ENCODE measurements around the gene QPCT.
"Not testable (repeated sequence)": the region's sequence is repeated elsewhere in the genome, so short reads cannot be mapped to it uniquely, and the experiment has no call there.

The QPCT gene

DNA sequence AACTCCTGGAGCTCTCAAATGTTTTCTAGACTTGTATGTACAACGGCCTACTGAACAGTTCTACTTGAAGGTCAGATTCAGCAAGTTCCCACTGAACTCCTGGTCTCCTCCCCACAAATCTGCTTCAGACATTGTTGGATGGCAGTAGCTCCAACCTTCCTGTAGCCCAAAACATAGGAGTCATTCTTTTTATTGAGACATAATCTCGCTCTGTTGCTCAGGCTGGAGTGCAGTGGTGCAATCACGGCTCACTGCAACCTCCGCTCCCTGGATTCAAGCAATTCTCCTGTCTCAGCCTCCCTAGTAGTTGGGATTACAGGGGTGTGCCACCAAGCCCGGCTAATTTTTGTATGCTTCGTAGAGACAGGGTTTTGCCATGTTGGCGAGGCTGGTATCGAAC lies 47.3 kb downstream of the QPCT start:
- no peak for DNase-seq (ENCODE audit: low read depth)

DNA sequence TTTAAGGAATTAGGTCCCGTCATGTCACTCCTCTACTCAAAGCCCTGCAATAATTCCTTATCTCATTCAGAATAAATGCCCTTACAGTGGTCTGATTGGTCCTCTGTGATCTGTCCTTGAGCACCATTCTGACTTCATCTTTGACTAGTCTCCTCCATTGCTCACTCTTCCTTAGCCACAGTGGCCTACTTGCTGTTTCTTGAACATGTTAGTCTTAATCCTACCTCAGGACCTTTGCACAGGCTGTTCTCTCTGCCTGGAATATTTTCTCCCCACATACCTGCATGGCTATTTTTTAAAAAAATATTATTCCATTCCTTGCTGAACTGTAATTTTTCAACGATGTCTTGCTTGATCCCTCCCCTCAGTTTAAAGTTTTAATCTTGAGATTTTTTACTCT lies 48.0 kb downstream of the QPCT start:
- DNase-seq (ENCODE audit: low read depth), result no peak

GRCh38 chr2:37394263-37394662 lies 49.8 kb downstream of the QPCT start:
- DNase-seq (ENCODE audit: low read depth), result no peak

DNA sequence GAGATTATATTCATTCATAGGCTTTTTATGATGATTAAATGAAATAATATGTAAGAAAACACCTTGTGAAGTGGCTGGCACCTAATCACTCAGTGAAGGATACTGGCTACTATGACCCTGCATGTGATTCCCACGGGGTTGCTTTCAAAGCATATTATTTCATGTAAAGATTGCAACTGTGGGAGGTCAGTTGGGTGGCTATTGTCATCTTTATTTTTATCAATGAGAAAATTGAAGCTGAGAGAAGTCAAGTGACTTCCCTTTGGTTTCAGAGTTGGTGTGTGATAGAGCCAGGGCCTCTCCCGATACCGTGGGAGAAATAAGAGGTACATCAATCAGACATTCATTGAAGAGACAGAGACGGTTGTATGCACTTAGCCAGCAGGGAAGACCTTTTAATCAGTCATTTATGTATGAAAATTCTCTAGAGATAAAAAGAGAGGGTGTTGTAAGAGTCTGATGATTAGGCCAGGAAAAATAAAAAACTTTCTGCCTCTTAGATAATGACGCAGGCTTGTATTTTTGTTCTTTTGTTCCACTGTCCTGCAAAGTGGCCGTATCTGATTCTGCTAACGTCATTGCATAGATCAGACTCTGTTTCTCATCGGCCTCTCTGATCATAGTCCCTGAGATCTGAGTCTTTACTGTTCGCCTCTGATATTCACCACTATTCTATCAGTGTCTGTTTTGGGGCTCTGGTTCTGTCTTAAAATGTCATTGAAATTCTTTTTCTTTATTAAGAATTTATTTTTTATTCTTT lies 50.5 kb downstream of the QPCT start:
- DNase-seq (ENCODE audit: low read depth), result no peak

GRCh38 chr2:37396890-37397565 lies 52.6 kb downstream of the QPCT start:
- DNase-seq (ENCODE audit: low read depth), result no peak

DNA sequence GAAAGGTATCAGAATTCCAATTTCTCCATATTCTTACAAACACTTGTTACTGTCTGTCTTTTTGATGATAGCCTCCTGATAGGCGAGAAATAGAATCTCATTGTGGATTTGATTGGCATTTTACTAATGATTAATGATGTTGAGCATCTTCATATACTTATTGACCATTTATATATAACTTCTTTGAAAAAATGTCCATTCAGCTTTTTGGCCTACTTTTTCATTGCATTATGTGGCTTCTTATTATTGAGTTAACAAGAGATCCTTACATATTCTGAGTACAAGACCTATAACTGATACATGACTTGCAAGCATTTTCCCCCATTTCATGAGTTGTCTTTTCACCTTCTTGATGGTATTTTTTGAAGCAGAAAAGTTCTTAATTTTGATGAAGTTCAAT lies 54.6 kb downstream of the QPCT start:
- DNase-seq (ENCODE audit: low read depth), result no peak

DNA sequence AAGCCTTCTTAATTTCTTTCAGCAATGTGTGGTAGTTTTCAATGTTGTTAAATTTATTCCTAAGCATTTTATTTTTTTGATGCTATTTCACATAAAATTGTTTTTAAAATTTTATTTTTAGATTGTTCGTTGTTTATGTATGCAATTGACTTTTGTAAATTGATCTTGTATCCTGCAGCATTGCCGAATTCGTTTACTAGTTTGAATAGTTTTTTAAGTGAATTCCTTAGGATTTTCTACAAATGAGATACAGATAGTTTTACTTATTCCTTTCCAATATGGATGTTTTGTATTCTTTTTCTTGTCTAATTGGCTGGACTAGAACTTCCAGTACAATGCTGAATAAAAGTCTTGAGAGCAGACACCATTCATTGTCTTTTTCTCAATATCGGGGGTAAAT lies 55.6 kb downstream of the QPCT start:
- no peak for DNase-seq (ENCODE audit: low read depth)

- DNase-seq (ENCODE audit: low read depth), result no peak
These were observed 58.2 kb downstream of the QPCT start for GRCh38 chr2:37402636-37403035.

DNA sequence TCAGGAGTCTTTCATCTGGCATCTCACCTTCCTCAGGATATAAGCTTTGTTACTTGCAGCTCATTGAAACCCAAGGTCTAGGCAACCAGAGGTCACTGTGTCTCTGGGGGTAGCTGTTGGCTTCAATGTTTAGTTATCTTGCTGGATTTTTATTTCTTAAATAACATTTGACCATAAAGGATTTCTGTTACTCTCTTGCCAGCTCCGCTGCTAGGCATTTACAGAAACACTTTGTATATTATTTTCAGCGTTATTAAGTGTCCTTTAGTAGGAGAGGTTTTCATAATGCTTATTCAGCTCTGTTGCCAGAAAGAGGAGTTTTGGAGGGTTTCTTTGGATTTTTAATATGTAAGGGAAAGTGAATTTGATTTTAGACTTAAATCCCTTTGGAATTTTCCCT lies 61.4 kb downstream of the QPCT start:
- no peak for DNase-seq (ENCODE audit: low read depth)

GRCh38 chr2:37412231-37412630 lies 67.8 kb downstream of the QPCT start:
- DNase-seq (ENCODE audit: low read depth), result no peak

DNA sequence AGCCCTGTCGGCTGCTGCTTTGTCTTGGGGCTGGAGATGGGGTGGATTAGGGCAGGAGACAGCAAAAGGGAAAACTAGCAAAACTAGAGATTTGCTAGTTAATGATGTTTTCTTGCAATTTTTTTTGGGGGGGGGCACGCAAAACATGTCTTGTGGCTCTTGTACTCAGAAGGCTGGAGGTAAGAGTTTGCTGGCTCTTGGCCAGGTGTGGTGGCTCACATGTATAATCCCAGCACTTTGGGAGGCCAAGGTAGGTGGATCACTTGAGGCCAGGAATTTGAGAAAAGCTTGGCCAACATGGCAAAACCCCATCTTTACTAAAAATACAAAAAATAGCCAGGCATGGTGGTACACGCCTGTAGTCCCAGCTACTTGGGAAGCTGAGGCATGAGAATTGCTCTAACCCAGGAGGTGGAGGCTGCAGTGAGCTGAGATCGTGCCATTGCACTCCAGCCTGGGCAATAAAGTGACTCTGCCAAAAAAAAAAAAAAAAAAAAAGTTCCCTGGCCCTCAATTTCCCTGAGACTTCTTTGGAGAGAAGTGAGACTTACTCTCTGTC lies 69.6 kb downstream of the QPCT start:
- not testable (repeated sequence) for DNase-seq (ENCODE audit: low read depth)

DNA sequence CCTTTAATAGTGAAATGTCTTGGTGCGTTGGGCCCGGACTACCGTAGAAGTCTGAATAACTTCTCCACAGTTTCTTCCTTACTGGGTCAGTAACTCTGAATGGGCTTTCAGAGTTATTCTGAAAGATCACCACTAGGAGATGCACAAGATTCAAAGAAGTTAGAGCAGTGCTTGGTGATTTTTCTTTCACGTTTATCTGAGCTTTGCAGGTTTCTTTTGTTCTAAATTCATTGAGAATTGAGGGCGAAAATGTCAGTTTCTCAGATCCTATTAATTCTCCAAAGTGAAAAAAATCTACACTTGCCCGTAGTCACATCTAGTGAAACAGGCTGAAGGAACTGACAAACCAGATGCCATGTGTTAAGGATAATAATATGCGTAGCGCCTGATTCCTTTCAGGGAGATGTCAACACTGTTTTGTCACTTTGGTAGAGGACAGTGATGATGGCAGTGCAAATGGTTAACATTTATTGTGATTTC lies 70.1 kb downstream of the QPCT start:
- no peak for DNase-seq (ENCODE audit: low read depth)

DNA sequence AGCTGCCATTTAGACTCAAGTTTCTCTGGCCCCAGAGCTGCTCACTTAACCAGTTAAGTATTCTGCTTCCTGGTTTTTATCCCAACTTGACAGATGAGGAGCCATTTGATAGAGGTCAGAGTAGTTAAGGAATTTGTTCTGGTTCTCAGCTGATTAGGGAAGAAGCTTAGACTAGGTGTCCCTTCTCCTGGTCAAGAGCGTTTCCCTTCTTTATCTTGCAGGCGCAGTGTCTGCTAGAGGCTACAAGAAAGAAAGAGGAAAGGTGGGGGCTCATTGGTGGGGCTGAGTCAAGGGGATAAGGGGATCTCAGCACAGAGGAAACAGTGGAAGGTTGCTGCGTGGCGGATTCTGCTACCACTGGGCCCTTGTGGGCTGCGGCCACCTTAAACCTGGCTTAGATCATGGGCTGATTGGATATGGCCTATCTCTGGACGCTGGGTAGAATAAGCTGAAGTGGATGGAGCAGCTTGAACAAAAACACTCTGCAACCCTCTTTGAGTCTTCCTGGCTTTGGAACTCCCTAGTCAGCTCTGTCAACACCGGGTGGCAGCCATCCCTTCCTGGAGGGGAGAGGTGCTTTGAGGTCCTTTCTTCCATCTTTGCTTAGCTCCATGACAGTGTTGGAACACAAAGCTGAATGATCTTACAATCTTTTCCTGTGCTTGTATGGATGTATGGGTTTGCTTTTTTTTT lies 70.8 kb downstream of the QPCT start:
- no peak for DNase-seq (ENCODE audit: low read depth)

DNA sequence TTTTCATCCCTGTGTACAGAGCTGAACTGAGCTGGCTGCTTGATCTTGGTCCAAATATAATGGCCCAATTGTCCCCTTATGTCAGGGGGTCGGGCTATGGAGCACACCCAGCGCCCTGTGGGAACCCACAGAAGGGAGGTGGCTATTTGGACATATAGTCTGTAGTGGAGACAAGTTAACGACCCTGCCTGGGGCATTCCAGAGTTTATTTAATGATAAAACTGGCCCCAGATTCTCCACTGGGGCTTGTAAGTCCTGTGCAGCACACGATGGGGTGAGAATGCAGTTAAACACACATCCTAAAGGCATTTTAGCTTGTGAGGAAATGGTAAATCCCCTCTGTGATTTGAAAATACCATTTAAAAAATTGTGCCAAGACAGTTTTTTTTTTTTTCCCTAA lies 72.9 kb downstream of the QPCT start:
- no peak for DNase-seq (ENCODE audit: low read depth)

DNA sequence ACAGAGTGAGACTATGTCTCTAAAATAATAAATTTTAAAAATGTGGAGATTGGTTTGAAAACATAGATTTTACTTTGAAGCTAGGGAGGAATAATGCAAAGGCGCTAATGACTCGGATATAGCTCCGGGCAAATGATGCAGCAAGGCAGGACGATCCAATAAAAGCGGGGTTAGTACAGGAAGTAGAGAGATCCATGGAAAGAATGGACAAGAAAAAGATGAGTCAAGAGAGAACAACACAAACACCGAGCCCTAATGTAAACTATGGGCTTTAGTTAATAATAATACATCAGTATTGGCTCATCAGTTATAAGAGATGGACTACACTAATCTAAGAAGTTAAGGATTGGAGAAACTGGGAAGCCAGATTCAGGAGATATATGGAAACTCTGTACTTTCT lies 74.5 kb downstream of the QPCT start:
- DNase-seq (ENCODE audit: low read depth), result no peak

DNA sequence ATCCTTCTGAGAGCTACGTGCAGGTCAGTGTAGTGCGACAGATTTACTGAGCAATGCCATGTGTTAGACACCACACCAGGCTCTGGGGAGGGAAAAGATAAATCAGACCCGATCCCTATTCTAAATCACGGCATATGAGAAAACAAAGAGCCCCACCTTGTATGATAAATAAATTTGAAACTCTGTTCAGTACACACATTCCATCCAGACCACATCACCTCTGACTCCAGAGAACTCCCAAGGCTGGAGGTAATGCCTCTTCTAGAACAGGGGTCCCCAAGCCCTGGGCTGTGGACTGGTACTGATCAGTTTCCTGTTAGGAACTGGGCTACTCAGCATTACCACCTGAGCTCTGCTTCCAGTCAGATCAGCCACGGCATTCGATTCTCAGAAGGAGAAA lies 77.3 kb downstream of the QPCT start:
- no peak for DNase-seq (ENCODE audit: low read depth)

DNA sequence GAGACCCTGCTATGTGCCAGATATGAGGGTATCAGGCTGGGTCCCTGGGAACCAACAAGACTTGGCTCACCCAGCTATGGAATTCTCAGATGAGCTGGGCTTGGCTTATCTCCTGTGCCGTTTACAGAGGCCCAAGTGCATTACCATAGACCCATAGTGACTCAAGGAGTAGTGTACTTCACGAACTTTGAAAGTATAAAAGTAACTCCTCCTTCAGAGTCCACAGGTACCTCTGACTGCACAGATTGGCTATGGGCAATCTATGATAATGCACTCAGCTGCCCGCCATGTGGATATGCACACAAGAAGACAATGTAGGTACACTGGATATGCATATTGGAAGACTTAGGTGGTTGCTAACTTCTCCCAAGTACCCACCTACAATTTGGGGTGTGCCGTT lies 78.4 kb downstream of the QPCT start:
- DNase-seq (ENCODE audit: low read depth), result no peak
